GM10266 (cell line): ENCODE results near the gene MGAT5.
"Not testable (repeated sequence)": the region's sequence is repeated elsewhere in the genome, so short reads cannot be mapped to it uniquely, and the experiment has no call there.

ENCODE experiments used
- DNase-seq: peaks from one replicate; pipeline ENCODE4 v3.0.0; 2012; ENCODE audit errors: extremely low spot score
- TF ChIP-seq, protein P1 (sequence below): IDR thresholded peaks from 2 replicates; pipeline ENCODE4 v1.5.1; 2012; ENCODE audit warnings: mild to moderate bottlenecking, low read depth; ENCODE audit not compliant: control insufficient read depth, insufficient read depth; ENCODE audit errors: missing control alignments

The MGAT5 gene

GRCh38 chr2:134292514-134292913, 38.6 kb downstream of the MGAT5 start:
- no peak for DNase-seq
- TF ChIP-seq, protein P1, sequence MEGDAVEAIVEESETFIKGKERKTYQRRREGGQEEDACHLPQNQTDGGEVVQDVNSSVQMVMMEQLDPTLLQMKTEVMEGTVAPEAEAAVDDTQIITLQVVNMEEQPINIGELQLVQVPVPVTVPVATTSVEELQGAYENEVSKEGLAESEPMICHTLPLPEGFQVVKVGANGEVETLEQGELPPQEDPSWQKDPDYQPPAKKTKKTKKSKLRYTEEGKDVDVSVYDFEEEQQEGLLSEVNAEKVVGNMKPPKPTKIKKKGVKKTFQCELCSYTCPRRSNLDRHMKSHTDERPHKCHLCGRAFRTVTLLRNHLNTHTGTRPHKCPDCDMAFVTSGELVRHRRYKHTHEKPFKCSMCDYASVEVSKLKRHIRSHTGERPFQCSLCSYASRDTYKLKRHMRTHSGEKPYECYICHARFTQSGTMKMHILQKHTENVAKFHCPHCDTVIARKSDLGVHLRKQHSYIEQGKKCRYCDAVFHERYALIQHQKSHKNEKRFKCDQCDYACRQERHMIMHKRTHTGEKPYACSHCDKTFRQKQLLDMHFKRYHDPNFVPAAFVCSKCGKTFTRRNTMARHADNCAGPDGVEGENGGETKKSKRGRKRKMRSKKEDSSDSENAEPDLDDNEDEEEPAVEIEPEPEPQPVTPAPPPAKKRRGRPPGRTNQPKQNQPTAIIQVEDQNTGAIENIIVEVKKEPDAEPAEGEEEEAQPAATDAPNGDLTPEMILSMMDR = no peak

- TF ChIP-seq, protein P1 = no peak
- DNase-seq = no peak
Observed at GRCh38 chr2:134293719-134294537, 40.1 kb downstream of the MGAT5 start.

DNA sequence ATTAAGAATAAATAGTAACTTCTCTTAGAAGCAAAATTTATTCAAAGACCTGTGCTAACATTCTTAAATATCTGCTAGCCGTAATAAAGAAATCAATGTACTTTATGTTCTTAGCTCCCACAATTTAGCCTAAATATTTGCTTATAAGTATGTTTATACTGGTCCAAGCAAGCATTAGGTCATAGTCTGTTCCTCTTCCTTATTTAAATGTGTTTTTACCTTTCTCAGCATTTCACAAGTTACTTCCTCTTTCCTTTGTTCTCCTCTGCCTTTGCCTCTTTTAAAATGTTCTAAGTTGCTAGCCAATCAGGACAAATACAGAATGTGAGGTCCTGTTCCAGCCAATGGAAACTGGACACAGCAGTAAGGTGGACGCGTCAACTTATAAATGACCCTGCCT, 40.7 kb downstream of the MGAT5 start:
- DNase-seq = not testable (repeated sequence)

DNA sequence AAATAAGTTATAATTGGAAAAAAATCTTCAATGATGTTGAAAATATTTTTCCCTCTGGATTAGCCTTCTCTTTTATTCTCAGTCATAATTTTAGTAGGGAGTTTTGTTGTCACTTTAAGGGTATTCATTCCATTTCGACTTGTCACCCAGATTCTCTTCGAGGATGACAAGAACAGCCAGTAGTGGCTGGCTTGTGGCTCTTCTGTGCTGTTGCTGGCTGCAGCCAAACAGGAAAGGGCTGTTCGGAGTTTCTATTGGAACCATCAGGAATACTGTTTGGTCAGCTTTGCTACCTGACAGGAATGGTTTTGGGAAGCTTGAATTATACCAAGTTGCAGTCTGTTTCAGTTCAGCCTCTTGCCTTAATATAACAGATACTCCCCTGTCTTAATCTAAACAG, 41.6 kb downstream of the MGAT5 start:
- TF ChIP-seq, protein P1 = no peak
- no peak for DNase-seq

GRCh38 chr2:134296301-134296700, 42.4 kb downstream of the MGAT5 start:
- TF ChIP-seq, protein P1 = no peak
- DNase-seq = no peak

DNA sequence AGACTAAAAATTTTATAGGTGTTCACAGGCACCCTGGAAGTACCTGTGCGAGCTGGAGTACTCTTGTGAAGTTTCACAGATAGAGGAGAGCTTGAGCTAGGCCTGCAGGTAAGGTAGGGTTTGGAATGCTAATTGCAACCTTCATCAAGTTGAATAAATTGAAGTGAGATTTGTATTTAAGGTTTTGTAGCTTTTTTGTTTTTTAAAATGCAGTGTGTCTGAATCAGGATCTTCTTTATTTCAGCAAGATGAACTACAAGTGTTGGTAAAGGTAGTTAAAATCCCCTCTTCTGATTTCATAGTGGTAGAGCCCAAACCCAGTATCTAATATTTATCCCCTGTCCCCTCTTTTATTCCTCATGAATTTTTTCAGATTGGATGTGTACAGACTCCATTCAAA, 45.5 kb downstream of the MGAT5 start:
- no peak for DNase-seq
- TF ChIP-seq, protein P1 = no peak

DNA sequence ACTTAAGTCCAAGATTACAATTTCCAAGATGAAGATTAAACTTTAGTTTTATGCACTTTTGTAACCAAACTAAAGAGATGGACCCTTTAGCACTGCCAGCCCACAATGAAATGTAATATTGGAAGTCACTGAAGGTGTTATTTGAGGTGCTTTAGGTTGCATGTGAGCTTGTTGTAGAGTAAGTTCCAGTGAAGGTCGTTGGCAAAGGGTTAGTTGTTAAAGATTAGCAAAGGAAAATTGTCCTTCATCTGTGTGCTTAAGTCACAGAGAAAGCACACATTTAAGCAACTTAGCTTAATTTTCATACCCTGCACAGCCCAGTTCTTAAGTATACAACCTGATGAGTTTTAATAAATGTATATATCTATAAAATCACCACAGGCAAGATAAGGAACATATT, 46.7 kb downstream of the MGAT5 start:
- DNase-seq = no peak
- TF ChIP-seq, protein P1 = no peak
